ENCODE measurements around the gene VGLL4. TPM values are rescaled to one million over a fixed set of nuclear protein-coding genes. Genes with fewer than 3 reads are reported as not detected.
"Not testable (repeated sequence)": the region's sequence is repeated elsewhere in the genome, so short reads cannot be mapped to it uniquely, and the experiment has no call there.

Gene VGLL4
- polyA plus RNA-seq, 1 donor (not counting 4 experiments of a cell fraction or from before 2014, with no cell fraction given): 32.6 TPM

- Histone ChIP-seq H3K4me2 (ENCODE audit: control insufficient read depth, extremely low read depth, insufficient read depth, low read depth, low read length) (no peak overlapping the region), H3K4me1 (ENCODE audit: control insufficient read depth, extremely low read depth, insufficient read depth, low read length) (peaks cover 15% of the 10 kb centered on the region), H3K79me2 (ENCODE audit: control insufficient read depth, insufficient read depth, low read length) (peaks cover 61% of the 10 kb centered on the region), H3K4me3 (ENCODE audit: control insufficient read depth in 2 of 3, extremely low read depth in 1 of 3, insufficient read depth in 2 of 3, low read depth in 1 of 3, low read length in 3 of 3) (no peak overlapping the region), H4K20me1 (ENCODE audit: control insufficient read depth, extremely low read depth, insufficient read depth, low read length) (no peaks in the 10 kb centered on the region), H2AFZ (ENCODE audit: control insufficient read depth, low read length) (no peak overlapping the region), H3K9me3 (ENCODE audit: control insufficient read depth, low read depth, low read length) (no peaks in the 10 kb centered on the region), H3K27me3 (ENCODE audit: control insufficient read depth, extremely low read depth, insufficient read depth, low read length) (no peaks in the 10 kb centered on the region), H3K9ac (ENCODE audit: control insufficient read depth, extremely low read depth, insufficient read depth, low read length) (no peak overlapping the region), H3K36me3 (ENCODE audit: control insufficient read depth in 2 of 2, extremely low read depth in 1 of 2, insufficient read depth in 2 of 2, low read length in 2 of 2) (peaks cover 5 to 13% of the 10 kb centered on the region in 2 experiments), H3K27ac (ENCODE audit: control insufficient read depth, insufficient read depth, low read length) (no peak overlapping the region), H3K9me1 (ENCODE audit: control insufficient read depth, extremely low read depth, insufficient read depth, low read length) (peaks cover 4% of the 10 kb centered on the region)
- FAIRE-seq (no peak), DNase-seq (ENCODE audit: low read depth, low spot score) (no peak)
- TF ChIP-seq EZH2 (IDR thresholded peaks at IDR 0.05; ENCODE audit: low read length): no peak
- no peak for TF ChIP-seq CTCF (optimal IDR thresholded peaks at IDR 0.05 in 1 of 3, IDR thresholded peaks at IDR 0.05 in 1 of 3, conservative IDR thresholded peaks at IDR 0.05 in 1 of 3; ENCODE audit: extremely low read depth in 1 of 3, insufficient read depth in 2 of 3, low read length in 3 of 3)
- dilution Hi-C loops (cut with MboI; ENCODE audit: extremely low pct_ligation_motif_present, low sequenced_read_pairs): no loop called here
These were observed 46.0 kb upstream of the VGLL4 start for GRCh38 chr3:11689749-11690148.

- DNase-seq (ENCODE audit: low read depth, low spot score); H3K27ac ChIP-seq (ENCODE audit: control insufficient read depth, insufficient read depth, low read length); H3K27me3 ChIP-seq (ENCODE audit: control insufficient read depth, extremely low read depth, insufficient read depth, low read length); H3K9me1 ChIP-seq (ENCODE audit: control insufficient read depth, extremely low read depth, insufficient read depth, low read length); H3K36me3 ChIP-seq (ENCODE audit: control insufficient read depth in 2 of 2, extremely low read depth in 1 of 2, insufficient read depth in 2 of 2, low read length in 2 of 2); FAIRE-seq; H3K4me3 ChIP-seq (ENCODE audit: control insufficient read depth in 2 of 3, extremely low read depth in 1 of 3, insufficient read depth in 2 of 3, low read depth in 1 of 3, low read length in 3 of 3); H2AFZ ChIP-seq (ENCODE audit: control insufficient read depth, low read length); H4K20me1 ChIP-seq (ENCODE audit: control insufficient read depth, extremely low read depth, insufficient read depth, low read length); H3K4me2 ChIP-seq (ENCODE audit: control insufficient read depth, extremely low read depth, insufficient read depth, low read depth, low read length); H3K9me3 ChIP-seq (ENCODE audit: control insufficient read depth, low read depth, low read length); H3K4me1 ChIP-seq (ENCODE audit: control insufficient read depth, extremely low read depth, insufficient read depth, low read length); dilution Hi-C loops (cut with MboI; ENCODE audit: extremely low pct_ligation_motif_present, low sequenced_read_pairs); H3K9ac ChIP-seq (ENCODE audit: control insufficient read depth, extremely low read depth, insufficient read depth, low read length): not testable (repeated sequence)
- peaks cover 61% of the 10 kb centered on the region for H3K79me2 ChIP-seq (ENCODE audit: control insufficient read depth, insufficient read depth, low read length)
These were observed 41.3 kb upstream of the VGLL4 start for GRCh38 chr3:11684980-11685379.

GRCh38 chr3:11680509-11680908 lies 36.8 kb upstream of the VGLL4 start:
- no peaks in the 10 kb centered on the region for H3K9me3 ChIP-seq (ENCODE audit: control insufficient read depth, low read depth, low read length)
- H3K4me3 ChIP-seq (ENCODE audit: control insufficient read depth in 2 of 3, extremely low read depth in 1 of 3, insufficient read depth in 2 of 3, low read depth in 1 of 3, low read length in 3 of 3): no peak overlapping the region
- peaks cover 3% of the 10 kb centered on the region for H4K20me1 ChIP-seq (ENCODE audit: control insufficient read depth, extremely low read depth, insufficient read depth, low read length)
- DNase-seq (ENCODE audit: low read depth, low spot score) (no peak), FAIRE-seq (no peak)
- H3K9ac ChIP-seq (ENCODE audit: control insufficient read depth, extremely low read depth, insufficient read depth, low read length): no peak overlapping the region
- peaks cover 58% of the 10 kb centered on the region for H3K79me2 ChIP-seq (ENCODE audit: control insufficient read depth, insufficient read depth, low read length)
- no peak overlapping the region for H3K27ac ChIP-seq (ENCODE audit: control insufficient read depth, insufficient read depth, low read length)
- H3K4me2 ChIP-seq (ENCODE audit: control insufficient read depth, extremely low read depth, insufficient read depth, low read depth, low read length): no peak overlapping the region
- peaks cover 5% of the 10 kb centered on the region for H3K9me1 ChIP-seq (ENCODE audit: control insufficient read depth, extremely low read depth, insufficient read depth, low read length)
- H3K4me1 ChIP-seq (ENCODE audit: control insufficient read depth, extremely low read depth, insufficient read depth, low read length): no peaks in the 10 kb centered on the region
- no peak overlapping the region for H2AFZ ChIP-seq (ENCODE audit: control insufficient read depth, low read length)
- TF ChIP-seq CTCF (optimal IDR thresholded peaks at IDR 0.05 in 1 of 3, IDR thresholded peaks at IDR 0.05 in 1 of 3, conservative IDR thresholded peaks at IDR 0.05 in 1 of 3; ENCODE audit: extremely low read depth in 1 of 3, insufficient read depth in 2 of 3, low read length in 3 of 3): no peak
- dilution Hi-C loops (cut with MboI; ENCODE audit: extremely low pct_ligation_motif_present, low sequenced_read_pairs): no loop called here
- peaks cover 4 to 6% of the 10 kb centered on the region in 2 experiments for H3K36me3 ChIP-seq (ENCODE audit: control insufficient read depth in 2 of 2, extremely low read depth in 1 of 2, insufficient read depth in 2 of 2, low read length in 2 of 2)
- H3K27me3 ChIP-seq (ENCODE audit: control insufficient read depth, extremely low read depth, insufficient read depth, low read length): no peaks in the 10 kb centered on the region

Data from keratinocyte (primary cell).